ENCODE measurements around the gene GIPC1. TPM values are rescaled to one million over a fixed set of nuclear protein-coding genes. Genes with fewer than 3 reads are reported as not detected.

GIPC1 gene
- polyA plus RNA-seq, 2 of the 4 experiments (the other 2 are of a cell fraction): 52.9 to 86.4 TPM

GRCh38 chr19:14479975-14480699, 15.8 kb downstream of the GIPC1 start:
- TF ChIP-seq REST (IDR thresholded peaks at IDR 0.05) (no peak), RAD21 (conservative IDR thresholded peaks at IDR 0.05 in 1 of 2, IDR thresholded peaks at IDR 0.05 in 1 of 2) (peak; percentile 46 to 49), SMC3 (IDR thresholded peaks at IDR 0.05) (peak; percentile 50; the same call in 2 of the 3 replicates), KDM5A (IDR thresholded peaks at IDR 0.05) (no peak), CHD2 (IDR thresholded peaks at IDR 0.05; ENCODE audit: low read length, partially characterized antibody) (no peak), ZFP36 (IDR thresholded peaks at IDR 0.05; ENCODE audit: borderline replicate concordance, partially characterized antibody) (no peak), CBX2 (IDR thresholded peaks at IDR 0.05; ENCODE audit: borderline replicate concordance, low read depth) (no peak), CTCF (IDR thresholded peaks at IDR 0.05) (peak; percentile 65)
- Histone ChIP-seq H3K27ac (peak overlapping the region in 1 of 2 experiments; percentile 53; a peak in 2 of 6 replicates), H3K9me3 (no peaks in the 10 kb centered on the region), H3K4me3 (no peak overlapping the region), H3K4me1 (peaks cover 30% of the 10 kb centered on the region), H3K4me2 (no peak overlapping the region)
- ChIA-PET POLR2A (no interaction called here), CTCF (interaction anchor here (0.5 to 4.6 kb wide), 31 partner anchors 8 to 349 kb away, joined by 3 to 22 read pairs (median 4); partner anchors contain the start of genes ASF1B, DNAJB1, GIPC1 and NDUFB7)
- FAIRE-seq (no peak), ATAC-seq (peak; percentile 42 to 75), DNase-seq (ENCODE audit: low read depth in 1 of 2, low spot score in 1 of 2) (peak; percentile 60 to 63)
- 83% methylated on average over 21 of the region's 43 CpGs for WGBS (ENCODE audit: missing lambda C conversion rate)

- 81% methylated on average over 12 of the region's 14 CpGs for WGBS (ENCODE audit: missing lambda C conversion rate)
Observed at GRCh38 chr19:14479309-14479974, 16.5 kb downstream of the GIPC1 start.

More at GRCh38 chr19:14479309-14479974, 16.5 kb downstream of the GIPC1 start:
- ATAC-seq (no peak), DNase-seq (ENCODE audit: low read depth in 1 of 2, low spot score in 1 of 2) (no peak), FAIRE-seq (no peak)
- peaks cover 32% of the 10 kb centered on the region for H3K4me1 ChIP-seq
- peak overlapping the region in 1 of 2 experiments; percentile 53; a peak in 2 of 6 replicates for H3K27ac ChIP-seq
- TF ChIP-seq RFX5 (IDR thresholded peaks at IDR 0.05) (no peak), REST (IDR thresholded peaks at IDR 0.05) (no peak), POLR2A (IDR thresholded peaks at IDR 0.05; ENCODE audit: low read length) (no peak), SMC3 (IDR thresholded peaks at IDR 0.05) (no peak), FOXS1 (CRISPR knock-in tag; IDR thresholded peaks at IDR 0.05) (no peak), ESRRA (IDR thresholded peaks at IDR 0.05; ENCODE audit: borderline replicate concordance, low read length) (no peak), NPAS2 (CRISPR knock-in tag; IDR thresholded peaks at IDR 0.05; ENCODE audit: borderline replicate concordance) (no peak), HES2 (IDR thresholded peaks at IDR 0.05) (no peak), CHD4 (IDR thresholded peaks at IDR 0.05; ENCODE audit: borderline replicate concordance) (no peak), RARB (CRISPR knock-in tag; IDR thresholded peaks at IDR 0.05) (no peak), CHD2 (IDR thresholded peaks at IDR 0.05; ENCODE audit: low read length, partially characterized antibody) (no peak), FOSB (CRISPR knock-in tag; IDR thresholded peaks at IDR 0.05) (no peak), CBX8 (IDR thresholded peaks at IDR 0.05) (no peak), NFE2L2 (conservative IDR thresholded peaks at IDR 0.05; ENCODE audit: low read length) (no peak)
- no peak overlapping the region for H3K4me2 ChIP-seq
- POLR2A ChIA-PET: no interaction called here
- H3K9me3 ChIP-seq: no peaks in the 10 kb centered on the region
- CTCF ChIA-PET: interaction anchor here (0.5 to 4.6 kb wide), 23 partner anchors 8 to 348 kb away, joined by 3 to 22 read pairs (median 7); partner anchors contain the start of genes ASF1B and GIPC1
- no peak overlapping the region for H3K4me3 ChIP-seq

Measured in A549 (cell line).